IMR-90 (cell line): ENCODE results near the gene DDN. TPM values are rescaled to one million over a fixed set of nuclear protein-coding genes. Genes with fewer than 3 reads are reported as not detected.

Experiments used
- ATAC-seq: fragments of 200-7000 bp; cut with Tn5 transposase; 2 replicates; pipeline ENCODE4 v1.9.1; 2020; ENCODE audit warnings: low read depth, mild to moderate bottlenecking, moderate library complexity
- BruUV-seq: library from RNA; stranded (reverse); fragments of 400-500 nt; replicated peaks from 2 replicates; lab custom pipeline; 2021; lab: Mats Ljungman, UMichigan
- CTCF ChIA-PET: fragments of 300-600 bp; formaldehyde crosslinking; extraction: SDS; loops from one replicate; lab custom pipeline; 2021; ENCODE audit warnings: antibody characterized with exemption; lab: Yijun Ruan, JAX
- POLR2A ChIA-PET: fragments of 300-600 bp; sonication (Branson Sonifier 250); formaldehyde crosslinking; loops from one replicate; lab custom pipeline; 2022; ENCODE audit warnings: antibody characterized with exemption; ENCODE audit not compliant: unreplicated experiment; lab: Charles Lee
- DNase-seq: peaks from one replicate; pipeline ENCODE4 v3.0.0; 2013
- H2AFZ ChIP-seq: replicated peaks from 2 replicates; pipeline ENCODE3; 2013; ENCODE audit warnings: low read length, mild to moderate bottlenecking; ENCODE audit not compliant: poor library complexity
- H2AK5ac ChIP-seq: 2 replicates; pipeline ENCODE4 v1.6.1; 2013; ENCODE audit warnings: low read depth, low read length, inconsistent platforms
- H2AK9ac ChIP-seq: replicated peaks from 2 replicates; pipeline ENCODE3; 2013; ENCODE audit warnings: mild to moderate bottlenecking, low read depth, low read length, moderate library complexity; ENCODE audit not compliant: poor library complexity
- H2BK120ac ChIP-seq: 2 replicates; pipeline ENCODE4 v1.6.1; 2013; ENCODE audit warnings: low read depth, low read length, inconsistent platforms
- H2BK15ac ChIP-seq: 3 replicates; pipeline ENCODE4 v1.6.1; 2013; ENCODE audit warnings: low read depth, low read length, inconsistent platforms
- H2BK20ac ChIP-seq: 2 replicates; pipeline ENCODE4 v1.6.1; 2013; ENCODE audit warnings: low read depth, mild to moderate bottlenecking, inconsistent platforms, low read length, moderate library complexity
- H2BK5ac ChIP-seq: 2 replicates; pipeline ENCODE4 v1.6.1; 2013; ENCODE audit warnings: mild to moderate bottlenecking, low read depth, low read length, inconsistent platforms; ENCODE audit not compliant: poor library complexity, severe bottlenecking
- H3K14ac ChIP-seq: replicated peaks from 2 replicates; pipeline ENCODE4 v1.6.1; 2013; ENCODE audit warnings: low read depth, low read length, inconsistent platforms
- H3K18ac ChIP-seq: 2 replicates; pipeline ENCODE4 v1.6.1; 2013; ENCODE audit warnings: low read depth, low read length, control low read depth
- H3K23ac ChIP-seq: 2 replicates; pipeline ENCODE4 v1.6.1; 2013; ENCODE audit warnings: low read depth, low read length, inconsistent platforms
- H3K27ac ChIP-seq: 2 replicates; pipeline ENCODE4 v1.5.1; 2013; ENCODE audit warnings: mild to moderate bottlenecking, control low read depth, low read length; ENCODE audit not compliant: insufficient read depth
- H3K27me3 ChIP-seq: 2 replicates; pipeline ENCODE4 v1.6.1; 2013; ENCODE audit warnings: low read length; ENCODE audit not compliant: control insufficient read depth, insufficient read depth
- H3K36me3 ChIP-seq: 2 replicates; pipeline ENCODE4 v1.6.1; 2013; ENCODE audit warnings: low read length, mixed read lengths; ENCODE audit not compliant: control insufficient read depth, insufficient read depth
- H3K4ac ChIP-seq: 2 replicates; pipeline ENCODE4 v1.6.1; 2013; ENCODE audit warnings: low read depth, low read length, inconsistent platforms
- H3K4me1 ChIP-seq: 2 replicates; pipeline ENCODE4 v1.6.1; 2013; ENCODE audit warnings: low read length, mixed read lengths; ENCODE audit not compliant: control insufficient read depth, insufficient read depth
- H3K4me2 ChIP-seq: 2 replicates; pipeline ENCODE4 v1.6.1; 2013; ENCODE audit warnings: low read depth, mild to moderate bottlenecking, control low read depth, low read length, moderate library complexity
- H3K4me3 ChIP-seq: 2 replicates; pipeline ENCODE4 v1.5.1; 2013; ENCODE audit warnings: low read depth, mild to moderate bottlenecking, control low read depth, low read length, moderate library complexity; ENCODE audit not compliant: insufficient read depth
- H3K56ac ChIP-seq: 2 replicates; pipeline ENCODE4 v1.6.1; 2013; ENCODE audit warnings: low read length, inconsistent platforms; ENCODE audit not compliant: insufficient read depth; ENCODE audit errors: extremely low read depth
- H3K79me1 ChIP-seq, 2 experiments: 2 replicates each; pipeline ENCODE4 v1.6.1; 2013; ENCODE audit warnings: low read length in 2 of 2, inconsistent platforms in 1 of 2, low read depth in 1 of 2
- H3K9ac ChIP-seq: 2 replicates; pipeline ENCODE4 v1.6.1; 2013; ENCODE audit warnings: low read depth, low read length, control low read depth
- H3K9me1 ChIP-seq: 2 replicates; pipeline ENCODE4 v1.6.1; 2013; ENCODE audit warnings: low read length, inconsistent platforms; ENCODE audit not compliant: insufficient read depth
- H3K9me3 ChIP-seq: 2 replicates; pipeline ENCODE4 v1.6.1; 2013; ENCODE audit warnings: low read length; ENCODE audit not compliant: control insufficient read depth, insufficient read depth
- H4K20me1 ChIP-seq: 2 replicates; pipeline ENCODE4 v1.6.1; 2013; ENCODE audit warnings: low read length, inconsistent platforms; ENCODE audit not compliant: insufficient read depth
- H4K5ac ChIP-seq: 2 replicates; pipeline ENCODE4 v1.6.1; 2013; ENCODE audit warnings: mild to moderate bottlenecking, low read depth, low read length, control low read depth
- H4K8ac ChIP-seq, 2 experiments: 2 replicates each; pipeline ENCODE4 v1.6.1; 2013; ENCODE audit warnings: low read depth in 2 of 2, low read length in 2 of 2, control low read depth in 1 of 2, inconsistent platforms in 1 of 2
- H4K91ac ChIP-seq: 2 replicates; pipeline ENCODE4 v1.6.1; 2013; ENCODE audit warnings: low read depth, low read length, inconsistent platforms; ENCODE audit not compliant: insufficient read depth
- BHLHE40 ChIP-seq: fragments of 150-350 bp; IDR thresholded peaks from 2 replicates; pipeline ENCODE4 v1.6.1; 2016; ENCODE audit warnings: mild to moderate bottlenecking, low read depth, low read length
- CEBPB ChIP-seq: IDR thresholded peaks from 2 replicates; pipeline ENCODE4 v1.6.1; 2012; ENCODE audit warnings: low read depth, low read length, improper control_type of control experiment
- CHD1 ChIP-seq: IDR thresholded peaks from 2 replicates; pipeline ENCODE4 v1.6.1; 2012; ENCODE audit warnings: low read depth, low read length, improper control_type of control experiment
- FOS ChIP-seq: fragments of 150-350 bp; IDR thresholded peaks from 2 replicates; pipeline ENCODE4 v1.6.1; 2016; ENCODE audit warnings: low read depth, low read length
- MAFK ChIP-seq: IDR thresholded peaks from 2 replicates; pipeline ENCODE4 v1.6.1; 2012; ENCODE audit warnings: low read depth, low read length, improper control_type of control experiment
- MAZ ChIP-seq: IDR thresholded peaks from 2 replicates; pipeline ENCODE4 v1.6.1; 2012; ENCODE audit warnings: low read depth, mild to moderate bottlenecking, low read length, improper control_type of control experiment, moderate library complexity, borderline replicate concordance
- MXI1 ChIP-seq: IDR thresholded peaks from 2 replicates; pipeline ENCODE4 v1.6.1; 2012; ENCODE audit warnings: low read depth, mild to moderate bottlenecking, low read length, moderate library complexity, borderline replicate concordance
- NFE2L2 ChIP-seq: fragments of 150-350 bp; IDR thresholded peaks from 2 replicates; pipeline ENCODE4 v1.6.1; 2016; ENCODE audit warnings: low read depth, mild to moderate bottlenecking, low read length
- POLR2A ChIP-seq: IDR thresholded peaks from 2 replicates; pipeline ENCODE4 v1.6.1; 2012; ENCODE audit warnings: mild to moderate bottlenecking, low read depth, low read length
- RAD21 ChIP-seq: IDR thresholded peaks from 2 replicates; pipeline ENCODE4 v1.6.1; 2012; ENCODE audit warnings: low read length, improper control_type of control experiment
- RCOR1 ChIP-seq: IDR thresholded peaks from 2 replicates; pipeline ENCODE4 v1.6.1; 2012; ENCODE audit warnings: mild to moderate bottlenecking, low read length, improper control_type of control experiment; ENCODE audit not compliant: insufficient replicate concordance
- RFX5 ChIP-seq: IDR thresholded peaks from 2 replicates; pipeline ENCODE4 v1.8.0; 2012; ENCODE audit warnings: low read depth, mild to moderate bottlenecking, low read length, moderate library complexity
- SMC3 ChIP-seq: fragments of 150-350 bp; IDR thresholded peaks from 2 replicates; pipeline ENCODE4 v1.6.1; 2016; ENCODE audit warnings: low read depth, mild to moderate bottlenecking, antibody characterized with exemption, low read length, moderate library complexity
- WGBS, 2 experiments: methylation state at CpG; one replicate each; pipeline versions ENCODE4 v1.1.5 to v1.1.7; 2013; ENCODE audit warnings: missing lambda C conversion rate in 2 of 2; ENCODE audit not compliant: insufficient read length in 1 of 2; ENCODE audit errors: extremely low coverage in 2 of 2; 5-methylcytosine and 5-hydroxymethylcytosine counted together
- dilution Hi-C: fragments of 300-500 bp; cut with HindIII; formaldehyde crosslinking; loops from one replicate; pipeline ENCODE4 v1.14.3; 2018; ENCODE audit warnings: low sequenced_read_pairs; ENCODE audit not compliant: unreplicated experiment
- in situ Hi-C: fragments of 300-500 bp; cut with MboI; formaldehyde crosslinking; loops from 3 replicates; pipeline ENCODE4 v1.14.3; 2019; ENCODE audit warnings: low sequenced_read_pairs, inconsistent platforms, mixed read lengths
- intact Hi-C: fragments of 100-400 bp; cut with micrococcal nuclease; formaldehyde crosslinking; loops from 2 replicates; pipeline ENCODE4 v1.10.0; 2022
- polyA plus RNA-seq, 3 experiments: library from polyadenylated mRNA; depleted of rRNA; stranded (reverse); fragments of >200 nt; gene quantifications; 2 replicates each; pipeline ENCODE4 v1.2.3, GENCODE V29; 2012; ENCODE audit warnings: low replicate concordance in 1 of 3
- total RNA-seq: library from RNA; depleted of rRNA; stranded (reverse); fragments of >200 nt; gene quantifications from 2 replicates; pipeline ENCODE4 v1.2.3, GENCODE V29; 2012
- TF ChIP-seq, protein P1 (sequence below): fragments of 150-350 bp; IDR thresholded peaks from 2 replicates; pipeline ENCODE4 v1.6.1; 2017; ENCODE audit warnings: mild to moderate bottlenecking, antibody characterized with exemption, low read length, low read depth
- TF ChIP-seq, protein P2 (sequence below): fragments of 150-350 bp; IDR thresholded peaks from 2 replicates; pipeline ENCODE4 v1.6.1; 2016; ENCODE audit warnings: low read depth, mild to moderate bottlenecking, low read length, moderate library complexity, borderline replicate concordance
- TF ChIP-seq, protein P3 (sequence below): conservative IDR thresholded peaks from 2 replicates; pipeline ENCODE4 v1.5.1; 2012; ENCODE audit warnings: mild to moderate bottlenecking, low read depth, low read length, improper control_type of control experiment

Gene DDN
- total and polyA plus RNA-seq, 2 of the 4 experiments (the other 2 are of a cell fraction) = 0.18 to 0.21 TPM

DNA sequence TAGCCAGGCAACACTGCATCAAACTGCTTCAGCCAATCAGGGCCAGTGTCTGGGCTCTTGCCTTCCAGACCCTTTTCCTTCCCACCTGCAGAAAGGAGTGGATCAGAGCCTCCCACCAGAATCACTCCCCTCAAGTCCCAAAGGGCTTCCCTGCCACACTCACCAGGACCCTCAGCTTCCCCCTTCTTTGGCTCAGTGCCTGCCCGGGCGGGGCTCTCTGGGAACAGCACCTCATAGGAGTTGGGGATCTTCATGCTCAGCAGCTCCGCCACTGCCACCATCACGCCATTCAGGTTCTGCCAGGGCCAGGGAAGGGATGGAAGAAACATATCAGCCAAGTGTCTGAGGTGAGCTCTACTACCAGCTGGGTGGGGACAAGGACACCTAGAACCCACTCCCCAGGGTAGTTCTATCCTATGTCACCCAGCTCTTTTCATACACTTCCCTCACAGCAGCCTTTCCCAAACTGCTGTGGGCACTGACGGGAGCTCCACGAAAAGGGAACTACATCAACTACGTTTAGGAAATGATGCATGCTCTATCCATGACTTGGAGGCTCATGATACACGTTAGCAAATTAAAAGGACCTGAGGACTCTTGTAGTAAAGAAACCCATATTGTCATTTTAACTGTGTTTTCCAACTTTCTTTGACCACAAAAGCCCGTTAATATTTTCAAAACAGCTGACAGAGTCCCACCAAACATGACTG lies 28.8 kb upstream of the DDN start:
- Histone ChIP-seq H3K4ac (no peak overlapping the region), H3K56ac (no peak overlapping the region), H4K5ac (no peak overlapping the region), H3K36me3 (peaks cover 83% of the 10 kb centered on the region), H2AFZ (no peak overlapping the region), H3K4me2 (no peak overlapping the region), H3K79me1 (peaks cover 27 to 66% of the 10 kb centered on the region in 2 experiments), H4K8ac (no peak overlapping the region), H3K9me1 (no peaks in the 10 kb centered on the region), H4K20me1 (peaks cover 24% of the 10 kb centered on the region), H2BK20ac (no peak overlapping the region), H3K23ac (no peak overlapping the region), H2BK120ac (no peak overlapping the region), H3K27ac (no peak overlapping the region), H3K4me1 (no peaks in the 10 kb centered on the region), H3K9me3 (no peaks in the 10 kb centered on the region), H3K18ac (no peak overlapping the region), H4K91ac (no peak overlapping the region), H2AK5ac (no peak overlapping the region), H2BK5ac (no peak overlapping the region), H3K27me3 (no peaks in the 10 kb centered on the region), H2AK9ac (peak overlapping the region; percentile 31), H3K4me3 (no peak overlapping the region), H2BK15ac (no peak overlapping the region), H3K14ac (no peak overlapping the region), H3K9ac (no peak overlapping the region)
- in situ Hi-C loops (no loop called here), intact Hi-C loops (no loop called here), dilution Hi-C loops (no loop called here)
- CTCF ChIA-PET = no interaction called here
- POLR2A ChIA-PET = no interaction called here
- no TSS peak for BruUV-seq
- 100% methylated on average over 4 of the region's 9 CpGs; no CpG with 5 or more reads in 1 of the 2 experiments for WGBS, 2 experiments
- DNase-seq (no peak), ATAC-seq (no peak)
- no peak for TF ChIP-seq BHLHE40
- TF ChIP-seq NFE2L2 = no peak
- TF ChIP-seq, protein P1, sequence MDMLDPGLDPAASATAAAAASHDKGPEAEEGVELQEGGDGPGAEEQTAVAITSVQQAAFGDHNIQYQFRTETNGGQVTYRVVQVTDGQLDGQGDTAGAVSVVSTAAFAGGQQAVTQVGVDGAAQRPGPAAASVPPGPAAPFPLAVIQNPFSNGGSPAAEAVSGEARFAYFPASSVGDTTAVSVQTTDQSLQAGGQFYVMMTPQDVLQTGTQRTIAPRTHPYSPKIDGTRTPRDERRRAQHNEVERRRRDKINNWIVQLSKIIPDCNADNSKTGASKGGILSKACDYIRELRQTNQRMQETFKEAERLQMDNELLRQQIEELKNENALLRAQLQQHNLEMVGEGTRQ = no peak
- no peak for TF ChIP-seq POLR2A
- no peak for TF ChIP-seq CEBPB
- TF ChIP-seq SMC3 = no peak
- no peak for TF ChIP-seq MXI1
- no peak for TF ChIP-seq RAD21
- no peak for TF ChIP-seq CHD1
- TF ChIP-seq MAFK = no peak
- no peak for TF ChIP-seq RCOR1
- TF ChIP-seq, protein P2, sequence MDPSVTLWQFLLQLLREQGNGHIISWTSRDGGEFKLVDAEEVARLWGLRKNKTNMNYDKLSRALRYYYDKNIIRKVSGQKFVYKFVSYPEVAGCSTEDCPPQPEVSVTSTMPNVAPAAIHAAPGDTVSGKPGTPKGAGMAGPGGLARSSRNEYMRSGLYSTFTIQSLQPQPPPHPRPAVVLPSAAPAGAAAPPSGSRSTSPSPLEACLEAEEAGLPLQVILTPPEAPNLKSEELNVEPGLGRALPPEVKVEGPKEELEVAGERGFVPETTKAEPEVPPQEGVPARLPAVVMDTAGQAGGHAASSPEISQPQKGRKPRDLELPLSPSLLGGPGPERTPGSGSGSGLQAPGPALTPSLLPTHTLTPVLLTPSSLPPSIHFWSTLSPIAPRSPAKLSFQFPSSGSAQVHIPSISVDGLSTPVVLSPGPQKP = no peak
- TF ChIP-seq, protein P3, sequence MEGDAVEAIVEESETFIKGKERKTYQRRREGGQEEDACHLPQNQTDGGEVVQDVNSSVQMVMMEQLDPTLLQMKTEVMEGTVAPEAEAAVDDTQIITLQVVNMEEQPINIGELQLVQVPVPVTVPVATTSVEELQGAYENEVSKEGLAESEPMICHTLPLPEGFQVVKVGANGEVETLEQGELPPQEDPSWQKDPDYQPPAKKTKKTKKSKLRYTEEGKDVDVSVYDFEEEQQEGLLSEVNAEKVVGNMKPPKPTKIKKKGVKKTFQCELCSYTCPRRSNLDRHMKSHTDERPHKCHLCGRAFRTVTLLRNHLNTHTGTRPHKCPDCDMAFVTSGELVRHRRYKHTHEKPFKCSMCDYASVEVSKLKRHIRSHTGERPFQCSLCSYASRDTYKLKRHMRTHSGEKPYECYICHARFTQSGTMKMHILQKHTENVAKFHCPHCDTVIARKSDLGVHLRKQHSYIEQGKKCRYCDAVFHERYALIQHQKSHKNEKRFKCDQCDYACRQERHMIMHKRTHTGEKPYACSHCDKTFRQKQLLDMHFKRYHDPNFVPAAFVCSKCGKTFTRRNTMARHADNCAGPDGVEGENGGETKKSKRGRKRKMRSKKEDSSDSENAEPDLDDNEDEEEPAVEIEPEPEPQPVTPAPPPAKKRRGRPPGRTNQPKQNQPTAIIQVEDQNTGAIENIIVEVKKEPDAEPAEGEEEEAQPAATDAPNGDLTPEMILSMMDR = no peak
- no peak for TF ChIP-seq MAZ
- TF ChIP-seq FOS = no peak
- TF ChIP-seq RFX5 = no peak
